Measurements from ENCODE around the gene ZDHHC14.
"Not testable (repeated sequence)": the region's sequence is repeated elsewhere in the genome, so short reads cannot be mapped to it uniquely, and the experiment has no call there.

The ZDHHC14 gene

DNA sequence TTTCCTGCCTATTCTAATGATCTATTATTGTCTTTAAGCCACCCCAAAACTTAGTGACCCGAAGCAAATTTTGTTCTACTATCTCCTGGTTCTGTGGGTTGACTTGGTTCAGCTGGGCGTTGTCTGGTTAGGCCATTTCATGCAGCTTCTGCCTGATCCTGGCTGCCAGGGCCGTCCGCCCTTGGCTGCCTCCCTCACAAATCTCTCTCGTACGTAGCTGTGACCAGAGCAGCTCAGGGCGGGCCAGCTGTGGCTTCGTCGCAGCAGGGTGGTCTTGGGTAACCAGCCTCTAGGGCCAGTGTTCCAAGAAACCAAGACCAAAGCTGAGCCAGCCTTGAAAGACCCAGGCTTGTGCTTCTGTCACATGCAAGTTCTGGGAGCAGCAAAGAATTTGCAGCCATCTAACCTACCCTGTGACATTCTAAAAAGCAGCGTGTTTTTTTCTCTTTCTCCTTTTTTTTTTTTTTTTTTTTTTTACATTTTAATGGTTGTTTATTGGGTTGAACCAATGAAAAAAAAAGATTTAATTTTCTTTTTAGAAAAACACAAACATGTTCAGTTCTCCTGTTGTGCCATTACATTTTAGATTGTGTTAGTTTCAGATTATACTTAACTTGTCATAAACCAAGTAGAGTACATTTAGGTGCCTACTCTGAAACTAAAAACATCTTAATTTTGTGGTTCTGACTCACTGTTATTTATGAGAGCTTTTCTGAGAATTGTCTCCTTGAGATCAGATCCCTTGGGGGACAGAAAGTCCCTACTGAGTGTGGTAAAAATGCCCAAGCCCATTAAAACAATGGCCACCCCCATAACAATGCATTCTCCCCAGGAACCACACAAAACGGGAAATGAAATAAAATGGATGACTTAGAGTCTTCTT, 83.9 kb downstream of the ZDHHC14 start:
- FAIRE-seq (no peak), DNase-seq (ENCODE audit: low spot score) (no peak)

DNA sequence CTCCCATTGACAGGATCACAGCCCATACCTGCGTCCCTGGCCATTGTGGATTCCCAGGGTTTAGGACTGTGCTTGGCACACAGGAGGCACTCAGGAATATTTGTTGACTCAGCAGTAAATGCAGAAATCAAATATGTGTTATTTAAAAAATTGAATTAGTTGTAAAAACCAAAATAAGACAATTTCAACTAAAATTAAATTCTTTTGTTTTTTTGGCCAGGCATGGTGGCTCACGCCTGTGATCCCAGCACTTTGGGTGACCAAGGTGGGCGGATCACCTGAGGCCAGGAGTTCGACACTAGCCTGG, 85.3 kb downstream of the ZDHHC14 start:
- no peak for FAIRE-seq
- no peak for DNase-seq (ENCODE audit: low spot score)

DNA sequence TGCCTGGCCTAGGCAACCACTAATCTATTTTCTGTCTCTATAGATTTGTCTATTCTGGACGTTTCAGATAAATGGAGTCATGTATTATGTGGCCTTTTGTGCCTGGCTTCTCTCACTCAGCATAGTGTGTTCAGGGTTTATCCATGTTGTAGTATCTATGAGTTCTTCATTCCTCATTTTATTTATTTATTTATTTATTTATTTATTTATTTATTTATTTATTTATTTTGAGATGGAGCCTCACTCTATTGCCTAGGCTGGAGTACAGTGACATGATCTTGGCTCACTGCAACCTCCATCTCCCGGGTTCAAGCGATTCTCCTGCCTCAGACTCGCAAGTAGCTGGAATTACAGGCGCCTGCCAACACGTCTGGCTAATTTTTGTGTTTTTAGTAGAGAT, 86.3 kb downstream of the ZDHHC14 start:
- not testable (repeated sequence) for FAIRE-seq; DNase-seq (ENCODE audit: low spot score)

DNA sequence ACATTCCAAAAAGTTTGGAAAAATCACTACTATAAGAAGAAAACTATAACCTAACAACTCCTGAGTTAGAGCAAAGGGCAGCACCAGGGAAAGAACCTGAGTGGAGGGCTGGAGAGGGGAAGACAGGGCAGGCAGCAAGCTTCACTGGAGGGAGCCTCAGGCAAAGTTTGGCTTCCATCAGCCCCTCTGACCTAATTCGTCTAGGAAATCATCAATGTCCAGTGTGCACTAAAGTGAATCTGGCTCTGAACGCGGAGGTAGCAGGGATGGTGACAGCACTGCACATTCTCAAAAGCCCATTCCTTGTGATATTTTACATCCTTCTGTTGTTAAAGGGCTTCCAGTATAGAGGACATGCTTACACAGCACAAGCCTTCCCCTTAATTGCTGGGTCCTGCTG, 87.1 kb downstream of the ZDHHC14 start:
- FAIRE-seq: no peak

DNA sequence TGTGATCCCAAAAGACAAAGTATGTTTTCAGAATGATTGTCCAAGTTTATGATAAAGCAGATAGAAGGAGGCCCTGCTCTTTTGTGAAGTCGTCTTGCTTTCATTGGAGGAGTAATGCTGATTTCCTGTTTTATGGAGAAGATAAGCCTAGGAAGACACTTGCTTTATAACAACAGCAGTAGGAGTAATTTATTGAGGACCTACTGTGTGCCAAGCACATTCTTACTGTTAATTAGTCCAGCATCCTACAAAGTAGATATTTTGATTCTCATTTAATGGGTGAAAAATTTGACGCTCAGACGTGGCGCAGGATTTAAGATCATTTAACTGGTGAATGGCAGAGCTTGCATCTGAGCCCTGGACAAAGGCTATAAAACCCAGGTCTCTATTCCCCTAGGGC, 87.6 kb downstream of the ZDHHC14 start:
- FAIRE-seq: no peak
- no peak for DNase-seq (ENCODE audit: low spot score)

More for the DNA sequence above, 87.1 kb downstream of the ZDHHC14 start:
- no peak for DNase-seq (ENCODE audit: low spot score)

DNA sequence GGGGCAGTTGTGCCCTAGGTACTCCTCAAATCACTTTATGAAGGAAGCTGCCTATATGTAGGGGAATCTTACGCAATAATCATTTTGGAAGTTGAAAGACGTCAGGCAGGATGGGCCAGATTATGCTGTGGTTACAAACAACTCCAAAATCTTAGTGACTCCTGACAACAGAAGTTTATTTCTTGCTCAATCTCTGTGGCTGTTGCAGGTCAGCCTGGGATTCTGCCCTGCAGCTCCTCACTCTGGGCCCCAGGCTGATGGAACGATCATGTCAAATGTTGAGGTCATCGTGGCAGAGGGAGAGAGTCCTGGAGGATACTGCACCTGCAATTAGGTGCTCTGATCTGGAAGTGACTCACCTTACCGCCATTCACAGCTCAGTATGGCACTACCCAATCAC, 88.4 kb downstream of the ZDHHC14 start:
- FAIRE-seq (no peak), DNase-seq (ENCODE audit: low spot score) (no peak)

DNA sequence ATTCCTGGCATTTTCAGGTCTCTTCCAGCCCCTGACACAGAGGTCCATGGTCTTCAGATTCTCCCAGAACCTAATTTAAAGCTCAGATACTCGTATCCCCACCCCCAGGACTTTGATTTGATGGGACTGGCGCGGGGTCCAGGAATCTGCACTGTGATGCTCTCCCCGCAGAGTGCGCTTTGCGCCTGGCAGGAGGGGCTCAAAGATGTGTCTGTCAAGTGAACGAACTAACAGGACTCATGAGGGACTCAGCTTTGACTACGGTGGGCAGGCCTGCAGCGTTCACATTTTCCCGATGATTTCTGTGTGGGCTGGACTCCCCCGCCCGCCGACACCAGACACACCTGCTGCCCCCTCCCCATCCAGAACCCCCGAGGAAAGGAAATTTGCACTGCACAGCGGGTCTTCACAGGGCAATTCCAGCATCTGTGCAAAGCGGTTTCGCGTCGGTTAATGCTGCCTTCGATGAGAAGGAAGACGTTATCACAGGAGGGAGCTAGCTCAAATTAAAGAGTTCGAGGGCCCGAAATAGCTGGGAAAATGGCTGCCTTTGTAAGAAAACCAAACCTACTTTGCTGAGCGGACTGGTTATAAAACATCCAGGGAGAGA, 90.2 kb downstream of the ZDHHC14 start:
- DNase-seq (ENCODE audit: low spot score) (no peak), FAIRE-seq (no peak)

DNA sequence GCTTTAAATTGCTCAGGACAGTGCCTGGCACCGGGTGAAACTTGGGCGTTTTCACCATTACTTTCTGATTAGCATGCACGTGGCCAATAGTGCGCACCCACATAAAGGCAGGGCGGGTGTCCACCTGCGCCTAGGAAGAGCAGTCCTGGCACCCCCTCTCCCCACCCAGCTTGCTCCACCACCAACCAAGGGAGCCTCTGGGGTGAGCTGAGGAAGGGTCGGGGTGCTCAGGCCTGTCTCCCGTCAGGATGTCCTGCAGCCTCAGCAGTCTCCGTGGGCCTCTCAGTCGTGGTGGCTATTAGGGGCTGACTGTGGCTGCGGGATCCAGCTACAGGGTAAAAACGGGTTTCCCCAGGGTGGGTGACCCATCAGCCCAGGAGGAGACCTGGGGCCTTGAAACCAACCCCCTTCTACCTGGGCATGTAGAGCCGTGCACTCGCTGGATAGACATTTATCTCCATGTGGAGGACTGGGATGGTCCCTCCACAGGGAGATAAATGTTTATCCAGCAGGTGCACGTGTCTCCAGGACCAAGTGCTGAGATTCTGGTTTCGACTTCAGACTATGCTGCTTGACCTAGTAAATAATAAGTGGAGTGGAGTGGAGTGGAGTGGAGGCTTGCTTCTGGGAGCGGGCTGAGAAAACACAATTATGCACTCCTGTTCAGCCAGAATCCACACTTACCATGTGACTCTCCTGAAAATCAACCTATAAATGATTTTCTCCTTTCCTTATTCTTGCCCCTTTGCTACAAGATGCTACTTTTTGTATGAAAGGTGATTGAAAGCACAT, 91.1 kb downstream of the ZDHHC14 start:
- no peak for DNase-seq (ENCODE audit: low spot score)

DNA sequence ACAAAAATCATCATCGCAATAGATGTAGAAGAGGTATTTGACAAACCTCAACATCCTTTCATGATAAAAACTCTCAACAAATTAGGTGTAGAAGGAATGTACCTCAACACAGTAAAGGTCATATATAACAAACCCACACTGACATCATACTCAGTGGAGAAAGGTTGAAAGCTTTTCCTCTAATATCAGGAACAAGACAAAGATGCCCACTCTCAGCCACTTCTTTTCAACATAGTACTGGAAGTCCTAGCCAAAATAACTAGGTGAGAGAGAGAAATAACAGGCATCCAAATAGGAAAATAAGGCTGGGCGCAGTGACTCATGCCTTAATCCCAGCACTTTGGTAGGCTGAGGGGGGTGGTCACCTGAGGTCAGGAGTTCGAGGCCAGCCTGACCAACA, 95.8 kb downstream of the ZDHHC14 start:
- FAIRE-seq: no peak

More for the DNA sequence above, 91.1 kb downstream of the ZDHHC14 start:
- FAIRE-seq: no peak

DNA sequence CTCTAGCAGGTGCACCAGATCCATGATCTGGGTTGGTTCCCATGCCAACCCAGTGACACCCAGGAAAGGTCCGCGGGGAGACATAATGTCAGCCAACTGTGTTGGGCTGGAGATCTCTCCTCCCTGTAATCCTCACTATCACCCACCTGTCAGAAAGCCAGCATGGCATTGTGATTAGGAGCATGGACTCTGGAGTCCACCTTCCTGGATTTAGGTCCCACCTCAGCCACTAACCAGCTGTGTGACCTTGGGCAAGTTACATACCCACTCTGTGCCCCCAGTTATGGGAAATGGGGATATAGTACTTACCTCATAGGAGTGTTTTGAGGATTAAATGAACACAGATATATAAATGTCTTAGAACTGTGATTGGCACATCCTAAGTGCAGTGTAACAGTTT, 97.9 kb downstream of the ZDHHC14 start:
- no peak for FAIRE-seq

More for the DNA sequence above, 95.8 kb downstream of the ZDHHC14 start:
- DNase-seq (ENCODE audit: low spot score): no peak

DNA sequence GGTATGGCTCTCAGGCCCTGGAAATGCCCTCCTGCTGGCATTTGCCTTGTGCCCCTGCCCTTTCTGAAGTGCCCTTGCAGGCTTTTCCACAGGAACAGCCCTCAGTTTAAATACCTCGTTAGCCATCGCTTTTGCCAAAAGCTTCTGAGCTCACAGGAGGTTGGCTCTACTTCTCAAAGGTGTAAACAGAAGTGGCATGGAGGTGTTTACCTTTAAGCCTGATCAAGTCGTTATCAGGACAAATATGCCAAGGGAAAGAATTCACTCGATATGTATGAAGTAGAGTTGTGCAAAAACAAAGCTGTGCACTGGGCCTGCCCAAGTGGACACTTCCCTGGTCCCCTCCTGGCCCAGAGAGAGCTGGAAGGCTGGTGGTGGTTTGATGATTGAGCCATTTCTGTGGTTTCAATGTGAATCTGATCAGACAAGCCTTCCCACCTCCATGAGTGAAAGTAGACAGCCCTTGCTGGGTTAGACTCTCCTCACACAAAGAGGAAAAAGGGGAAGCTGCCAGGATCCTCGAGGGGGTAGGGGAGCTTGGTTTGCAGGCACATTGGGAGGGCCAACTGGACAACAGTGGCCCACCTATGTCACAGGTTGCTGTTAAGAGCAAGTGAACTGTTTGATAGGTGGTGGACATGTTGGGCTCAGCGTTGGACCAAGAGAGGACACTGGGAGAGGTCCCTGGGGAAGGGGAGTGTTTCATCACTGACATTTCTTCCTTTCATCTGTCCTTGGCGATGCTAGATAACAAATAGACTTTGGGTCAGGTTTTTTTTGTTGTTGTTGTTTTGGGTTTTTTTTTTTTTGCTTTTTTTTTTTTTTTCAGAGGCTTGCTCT, 98.7 kb downstream of the ZDHHC14 start:
- DNase-seq (ENCODE audit: low spot score) (no peak), FAIRE-seq (no peak)

More for the DNA sequence above, 97.9 kb downstream of the ZDHHC14 start:
- DNase-seq (ENCODE audit: low spot score): no peak

DNA sequence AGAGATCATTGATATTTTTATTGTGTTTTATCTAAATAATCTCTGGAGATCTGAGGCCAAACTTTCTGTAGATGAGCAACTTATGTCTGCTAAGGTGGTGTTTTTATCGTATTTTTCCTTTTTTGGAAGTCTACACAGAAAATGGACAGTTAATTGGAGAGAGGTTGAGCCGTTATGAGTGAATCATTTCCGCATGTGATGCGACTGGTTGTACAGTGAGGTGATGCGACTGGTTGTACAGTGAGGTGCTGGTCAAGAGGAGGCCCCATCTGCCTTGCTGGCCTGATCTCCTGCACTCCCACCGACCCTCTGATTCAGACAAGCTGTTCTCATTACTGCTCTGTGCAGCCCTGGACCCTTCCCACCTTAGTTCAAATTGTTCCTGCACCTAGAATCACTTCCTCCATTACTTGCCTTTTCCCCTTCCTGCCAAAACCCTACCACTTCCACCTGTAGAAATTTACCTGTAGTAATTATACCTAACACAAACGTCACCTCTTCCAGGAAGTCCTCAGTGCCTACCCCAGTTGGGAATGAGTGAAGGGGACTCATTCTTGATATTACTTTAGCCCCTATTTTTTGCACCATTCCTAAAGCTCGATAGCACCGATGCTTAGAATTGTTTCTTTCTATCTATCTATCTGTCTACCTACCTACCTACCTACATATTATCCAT, 100.3 kb downstream of the ZDHHC14 start:
- FAIRE-seq (no peak), DNase-seq (ENCODE audit: low spot score) (no peak)

DNA sequence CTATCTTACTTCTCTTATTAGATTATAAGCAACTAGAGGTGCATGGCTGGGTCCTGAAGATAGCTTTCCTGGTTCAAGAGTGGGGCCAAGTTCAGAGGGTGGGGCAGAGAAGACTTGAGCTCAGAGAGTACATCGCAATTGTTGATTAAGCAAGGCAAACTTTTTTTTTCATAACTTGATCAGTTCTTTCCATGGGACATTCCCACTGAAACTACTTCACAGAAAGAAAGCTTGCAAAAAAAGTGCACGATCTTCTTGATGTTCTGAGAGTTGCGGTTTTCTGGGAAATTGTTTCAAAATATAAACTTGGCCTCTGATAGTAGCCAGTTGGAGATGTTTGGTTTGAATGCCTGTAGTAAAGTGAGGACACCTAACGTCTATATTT, 100.9 kb downstream of the ZDHHC14 start:
- DNase-seq (ENCODE audit: low spot score): no peak

DNA sequence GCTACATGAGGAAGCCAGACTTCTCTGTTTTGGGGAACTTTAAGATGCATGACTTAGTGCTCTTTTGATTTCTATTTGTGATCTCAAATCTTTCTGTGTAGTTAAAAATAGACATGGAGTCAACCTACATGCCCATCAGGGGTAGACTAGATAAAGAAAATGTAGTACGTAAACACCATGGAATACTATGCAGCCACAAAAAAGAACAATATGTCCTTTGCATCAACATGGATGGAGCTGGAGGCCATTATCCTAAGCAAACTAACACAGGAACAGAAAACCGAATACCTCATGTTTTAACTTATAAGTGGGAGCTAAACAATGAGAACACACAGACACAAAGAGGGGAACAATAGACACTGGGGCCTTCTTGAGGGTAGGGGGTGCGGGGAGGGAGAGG, 102.8 kb downstream of the ZDHHC14 start:
- no peak for FAIRE-seq
- no peak for DNase-seq (ENCODE audit: low spot score)

More for the DNA sequence above, 100.9 kb downstream of the ZDHHC14 start:
- no peak for FAIRE-seq

DNA sequence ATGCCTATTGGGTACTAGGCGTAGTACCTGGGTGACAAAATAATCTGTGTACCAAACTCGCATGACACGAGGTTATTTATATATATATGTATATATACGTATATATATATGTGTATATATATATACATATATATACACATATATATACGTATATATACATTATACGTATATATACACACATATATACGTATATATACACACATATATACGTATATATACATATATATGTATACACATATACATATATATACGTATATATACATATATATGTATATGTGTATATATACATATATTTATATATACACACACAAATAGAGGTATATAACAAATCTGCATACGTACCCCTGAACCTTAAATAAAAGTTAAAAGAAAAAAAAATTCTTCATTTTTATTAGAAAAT, 103.2 kb downstream of the ZDHHC14 start:
- FAIRE-seq (peak; percentile 2), DNase-seq (ENCODE audit: low spot score) (no peak)

DNA sequence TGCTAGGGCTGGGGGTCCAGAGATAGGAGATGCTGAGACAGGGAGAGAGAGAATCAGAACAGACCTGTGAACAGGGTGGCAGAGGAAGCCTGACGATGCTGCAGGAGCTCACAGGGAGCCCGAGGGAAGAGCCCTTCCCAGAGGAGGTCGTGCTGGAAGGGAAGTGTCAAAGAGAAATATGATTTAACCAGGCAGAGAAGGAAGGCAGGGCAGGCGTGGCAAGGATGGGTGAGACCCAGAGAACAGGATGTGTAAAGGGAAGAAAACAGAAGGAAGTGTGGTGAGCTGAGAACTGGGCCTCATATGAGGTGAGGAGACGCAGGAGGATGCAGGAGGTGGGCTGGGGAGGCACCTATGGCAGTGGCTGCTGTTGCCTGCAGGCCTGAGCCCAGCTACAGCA, 105.6 kb downstream of the ZDHHC14 start:
- DNase-seq (ENCODE audit: low spot score) (no peak), FAIRE-seq (no peak)

DNA sequence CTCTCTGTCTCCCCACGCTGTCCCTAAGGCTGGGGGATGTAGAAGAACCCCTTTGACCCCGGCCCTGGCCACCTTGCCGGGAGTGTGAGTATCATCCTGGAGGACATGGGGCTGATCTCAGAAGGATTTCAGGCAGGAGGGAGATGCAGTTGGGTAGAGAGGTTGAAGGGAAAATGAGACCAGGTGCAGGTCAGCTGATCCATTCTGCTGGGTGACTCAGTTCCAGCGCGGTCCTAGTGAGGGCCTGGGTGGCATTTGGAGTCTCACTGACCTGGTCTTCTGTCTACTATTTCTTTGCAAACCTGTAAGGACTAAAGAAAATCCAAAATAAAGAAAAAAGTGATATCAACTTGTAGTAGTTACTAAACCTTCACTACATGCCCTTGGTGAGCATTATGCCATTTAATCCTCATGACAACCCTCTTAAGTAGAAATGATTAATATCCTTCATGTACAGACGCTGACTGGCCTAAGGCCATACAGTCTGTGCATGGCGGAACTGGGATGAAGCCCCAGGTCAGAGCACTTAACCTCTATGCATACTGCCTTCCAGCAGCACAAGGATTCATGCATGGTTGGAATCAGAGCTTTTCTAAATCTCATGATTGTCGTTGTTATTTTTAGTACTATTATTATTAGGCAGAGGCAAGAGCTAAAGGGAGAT, 106.3 kb downstream of the ZDHHC14 start:
- no peak for FAIRE-seq
- DNase-seq (ENCODE audit: low spot score): no peak

DNA sequence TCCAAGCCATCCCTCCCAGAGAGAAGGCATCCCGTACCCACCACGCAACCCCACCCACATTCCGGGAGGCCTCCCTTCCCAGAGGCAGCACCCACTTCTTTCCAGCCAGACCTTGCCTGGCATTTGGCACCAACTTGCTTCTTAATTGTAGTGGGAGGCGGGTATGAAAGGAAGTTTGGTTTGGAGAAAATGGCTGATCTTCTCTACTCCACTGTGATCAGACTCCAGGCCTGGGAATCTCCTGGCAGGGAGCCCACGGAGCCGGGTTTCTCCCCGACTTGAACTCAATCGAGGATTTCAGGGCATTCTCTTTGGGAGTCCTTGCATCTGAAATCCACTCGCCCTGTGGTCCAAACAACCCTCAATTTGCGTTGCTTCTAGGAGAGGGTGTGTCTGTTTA, 107.1 kb downstream of the ZDHHC14 start:
- FAIRE-seq: no peak
- no peak for DNase-seq (ENCODE audit: low spot score)

DNA sequence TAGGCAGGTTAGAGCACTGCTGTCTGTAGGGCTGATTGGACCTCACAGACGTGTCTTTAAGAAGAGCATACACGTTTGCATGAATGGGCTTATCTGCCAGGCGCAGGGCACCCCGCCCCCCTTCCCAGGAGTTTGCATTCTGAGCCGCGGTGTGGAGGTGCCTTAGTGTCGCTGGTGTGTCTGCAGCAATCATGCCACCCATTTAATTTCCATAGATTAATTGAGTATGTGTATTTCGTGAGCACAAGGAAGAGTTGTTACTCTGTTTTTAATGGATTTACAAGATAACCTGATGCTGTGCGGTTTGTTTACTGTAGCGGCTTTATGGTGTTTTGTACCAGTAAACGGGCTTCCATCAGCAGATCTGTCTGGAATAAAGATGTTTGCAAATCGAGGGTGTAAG, 107.7 kb downstream of the ZDHHC14 start:
- FAIRE-seq (no peak), DNase-seq (ENCODE audit: low spot score) (no peak)

DNA sequence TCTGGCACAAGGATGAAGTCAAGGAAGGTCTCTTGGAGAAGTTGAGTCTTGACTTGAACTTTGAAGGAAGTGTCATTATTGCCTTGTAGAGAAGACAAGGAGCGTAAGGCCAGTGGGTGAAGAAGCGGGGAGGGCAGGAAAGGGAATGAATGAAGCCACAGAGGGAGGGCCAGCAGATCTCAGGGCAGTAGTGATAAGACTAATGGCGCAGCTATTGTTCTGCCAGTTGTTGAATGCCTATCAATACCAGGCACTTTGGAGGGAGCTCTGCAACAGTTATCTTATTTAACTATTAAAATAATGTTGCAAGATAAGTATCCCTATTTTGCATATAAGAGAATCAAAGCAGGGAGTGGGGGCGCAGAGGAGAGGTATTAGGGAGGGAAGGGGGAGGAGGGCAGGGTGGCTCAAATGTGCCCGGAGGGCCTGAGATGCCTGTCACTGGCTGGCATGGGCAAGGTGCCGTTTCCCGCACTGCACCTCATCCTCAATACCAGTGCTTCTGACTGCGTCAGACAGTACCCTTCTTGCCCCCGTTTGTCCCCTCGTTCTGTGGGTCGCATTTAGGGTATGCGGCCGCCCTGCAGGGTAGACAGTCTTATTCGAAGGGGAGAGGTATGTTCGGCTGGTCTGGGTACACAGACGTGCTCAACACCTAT, 109.8 kb downstream of the ZDHHC14 start:
- DNase-seq (ENCODE audit: low spot score) (no peak), FAIRE-seq (no peak)

Data from RCC 7860 (cell line).